Mesendoderm (in vitro differentiated cells): ENCODE results near the gene HSP90AA1.

ENCODE experiments used
- DNase-seq: peaks from one replicate; pipeline ENCODE4 v3.0.0; 2013
- H2AK5ac ChIP-seq: 2 replicates; pipeline ENCODE4 v1.6.1; 2013; ENCODE audit warnings: low read length, inconsistent platforms
- H2BK120ac ChIP-seq: 2 replicates; pipeline ENCODE4 v1.6.1; 2013; ENCODE audit warnings: low read depth, mild to moderate bottlenecking, low read length, moderate library complexity, mixed read lengths
- H2BK15ac ChIP-seq: replicated peaks from 2 replicates; pipeline ENCODE4 v1.6.1; 2013; ENCODE audit warnings: low read depth, mild to moderate bottlenecking, moderate library complexity
- H2BK5ac ChIP-seq: 2 replicates; pipeline ENCODE4 v1.6.1; 2013; ENCODE audit warnings: low read length, inconsistent platforms
- H3K18ac ChIP-seq: 2 replicates; pipeline ENCODE4 v1.6.1; 2013; ENCODE audit warnings: mild to moderate bottlenecking, low read length, mixed read lengths
- H3K23ac ChIP-seq: one replicate; pipeline ENCODE4 v1.6.1; 2013; ENCODE audit warnings: low read length
- H3K27ac ChIP-seq: 2 replicates; pipeline ENCODE4 v1.5.1; 2013; ENCODE audit warnings: low read depth, mild to moderate bottlenecking, inconsistent platforms, low read length, moderate library complexity
- H3K27me3 ChIP-seq: 2 replicates; pipeline ENCODE4 v1.6.1; 2013; ENCODE audit warnings: low read length, control low read depth, mild to moderate bottlenecking, inconsistent platforms; ENCODE audit not compliant: insufficient read depth, poor library complexity
- H3K36me3 ChIP-seq: 2 replicates; pipeline ENCODE4 v1.6.1; 2013; ENCODE audit warnings: low read length, inconsistent platforms; ENCODE audit not compliant: control insufficient read depth, insufficient read depth
- H3K4ac ChIP-seq: one replicate; pipeline ENCODE4 v1.6.1; 2013; ENCODE audit warnings: low read depth, mild to moderate bottlenecking, low read length, moderate library complexity
- H3K4me1 ChIP-seq: 2 replicates; pipeline ENCODE4 v1.6.1; 2013; ENCODE audit warnings: low read depth, low read length, inconsistent platforms; ENCODE audit not compliant: control insufficient read depth
- H3K4me2 ChIP-seq: 2 replicates; pipeline ENCODE4 v1.6.1; 2013; ENCODE audit warnings: low read length
- H3K4me3 ChIP-seq: 2 replicates; pipeline ENCODE4 v1.5.1; 2013; ENCODE audit warnings: mild to moderate bottlenecking, low read length
- H3K56ac ChIP-seq: one replicate; pipeline ENCODE4 v1.6.1; 2013; ENCODE audit warnings: low read length
- H3K79me1 ChIP-seq: 2 replicates; pipeline ENCODE4 v1.6.1; 2013; ENCODE audit warnings: low read length, inconsistent platforms
- H3K79me2 ChIP-seq: 2 replicates; pipeline ENCODE4 v1.6.1; 2013; ENCODE audit warnings: mild to moderate bottlenecking, low read length; ENCODE audit not compliant: control insufficient read depth, insufficient read depth
- H3K9ac ChIP-seq: 2 replicates; pipeline ENCODE4 v1.6.1; 2013; ENCODE audit warnings: low read length, inconsistent platforms
- H4K5ac ChIP-seq: one replicate; pipeline ENCODE4 v1.6.1; 2013; ENCODE audit warnings: low read length
- H4K8ac ChIP-seq: one replicate; pipeline ENCODE4 v1.6.1; 2013; ENCODE audit warnings: low read depth, mild to moderate bottlenecking, control low read depth, low read length, moderate library complexity
- WGBS: extraction: QIAGEN DNeasy Blood & Tissue Kit; methylation state at CpG from one replicate; pipeline ENCODE4 v1.1.7; 2013; ENCODE audit warnings: low lambda C conversion rate, missing lambda C conversion rate; ENCODE audit not compliant: insufficient coverage; ENCODE audit errors: extremely low coverage; 5-methylcytosine and 5-hydroxymethylcytosine counted together

HSP90AA1 gene

GRCh38 chr14:102092806-102093205, 6.0 kb upstream of the HSP90AA1 start:
- H3K4me2 ChIP-seq = no peak overlapping the region
- H3K36me3 ChIP-seq = no peaks in the 10 kb centered on the region
- H3K79me1 ChIP-seq = no peaks in the 10 kb centered on the region
- no peak for DNase-seq
- WGBS = no CpG with 5 or more reads among the region's 10 CpGs
- no peak overlapping the region for H3K56ac ChIP-seq
- H2AK5ac ChIP-seq = no peak overlapping the region
- no peak overlapping the region for H4K8ac ChIP-seq
- H2BK15ac ChIP-seq = no peak overlapping the region
- no peak overlapping the region for H3K4me3 ChIP-seq
- no peak overlapping the region for H4K5ac ChIP-seq
- no peak overlapping the region for H3K23ac ChIP-seq
- H3K9ac ChIP-seq = no peak overlapping the region
- H2BK5ac ChIP-seq = no peak overlapping the region
- H3K4ac ChIP-seq = no peak overlapping the region
- no peaks in the 10 kb centered on the region for H3K79me2 ChIP-seq
- H3K27ac ChIP-seq = no peak overlapping the region
- H2BK120ac ChIP-seq = no peak overlapping the region
- no peaks in the 10 kb centered on the region for H3K27me3 ChIP-seq
- peaks cover 15% of the 10 kb centered on the region for H3K4me1 ChIP-seq
- H3K18ac ChIP-seq = no peak overlapping the region

GRCh38 chr14:102090713-102091112, 3.9 kb upstream of the HSP90AA1 start:
- H3K27ac ChIP-seq = no peak overlapping the region
- H3K9ac ChIP-seq = no peak overlapping the region
- no peaks in the 10 kb centered on the region for H3K36me3 ChIP-seq
- H2BK120ac ChIP-seq = no peak overlapping the region
- H3K4me2 ChIP-seq = no peak overlapping the region
- no peak overlapping the region for H3K18ac ChIP-seq
- no peak overlapping the region for H3K4ac ChIP-seq
- no peak overlapping the region for H2AK5ac ChIP-seq
- H3K4me1 ChIP-seq = peaks cover 5% of the 10 kb centered on the region
- DNase-seq = no peak
- H3K27me3 ChIP-seq = no peaks in the 10 kb centered on the region
- H2BK15ac ChIP-seq = no peak overlapping the region
- H3K56ac ChIP-seq = no peak overlapping the region
- no peak overlapping the region for H3K23ac ChIP-seq
- H4K8ac ChIP-seq = no peak overlapping the region
- H3K4me3 ChIP-seq = no peak overlapping the region
- H3K79me1 ChIP-seq = no peaks in the 10 kb centered on the region
- no peak overlapping the region for H2BK5ac ChIP-seq
- no CpG with 5 or more reads among the region's 3 CpGs for WGBS
- no peak overlapping the region for H4K5ac ChIP-seq
- peaks cover 11% of the 10 kb centered on the region for H3K79me2 ChIP-seq

- Histone ChIP-seq H2AK5ac (no peak overlapping the region), H3K27me3 (no peaks in the 10 kb centered on the region), H3K23ac (no peak overlapping the region), H3K4ac (no peak overlapping the region), H3K56ac (no peak overlapping the region), H2BK5ac (no peak overlapping the region), H3K27ac (no peak overlapping the region), H2BK15ac (no peak overlapping the region), H3K18ac (no peak overlapping the region), H3K4me1 (peaks cover 7% of the 10 kb centered on the region), H3K79me2 (peaks cover 20% of the 10 kb centered on the region), H3K4me2 (no peak overlapping the region), H3K79me1 (peaks cover 3% of the 10 kb centered on the region), H4K8ac (no peak overlapping the region), H4K5ac (no peak overlapping the region), H3K4me3 (no peak overlapping the region), H3K9ac (no peak overlapping the region), H2BK120ac (no peak overlapping the region), H3K36me3 (peaks cover 6% of the 10 kb centered on the region)
- DNase-seq = no peak
- WGBS = no CpG with 5 or more reads among the region's 11 CpGs
Observed at GRCh38 chr14:102089621-102090343, 2.9 kb upstream of the HSP90AA1 start.

- peaks cover 12% of the 10 kb centered on the region for H3K36me3 ChIP-seq
- peak overlapping the region; percentile 92 for H3K4ac ChIP-seq
- H3K27ac ChIP-seq = peak overlapping the region; percentile 99
- no peak overlapping the region for H2BK15ac ChIP-seq
- H3K23ac ChIP-seq = no peak overlapping the region
- H3K18ac ChIP-seq = peak overlapping the region; percentile 99
- peaks cover 7% of the 10 kb centered on the region for H3K4me1 ChIP-seq
- no CpG with 5 or more reads among the region's 39 CpGs for WGBS
- H2BK120ac ChIP-seq = no peak overlapping the region
- no peak overlapping the region for H3K4me3 ChIP-seq
- peak overlapping the region; percentile 91 for H4K5ac ChIP-seq
- no peaks in the 10 kb centered on the region for H3K27me3 ChIP-seq
- peak overlapping the region; percentile 44 for H3K4me2 ChIP-seq
- DNase-seq = peak; percentile 92
- peak overlapping the region; percentile 95 for H3K56ac ChIP-seq
- peak overlapping the region; percentile 88 for H3K9ac ChIP-seq
- peak overlapping the region; percentile 43 for H2AK5ac ChIP-seq
- H3K79me2 ChIP-seq = peaks cover 34% of the 10 kb centered on the region
- H2BK5ac ChIP-seq = peak overlapping the region; percentile 78
- peak overlapping the region; percentile 98 for H4K8ac ChIP-seq
- H3K79me1 ChIP-seq = peaks cover 7% of the 10 kb centered on the region
Observed at GRCh38 chr14:102088012-102088792, 1.4 kb upstream of the HSP90AA1 start.

- Histone ChIP-seq H3K4me1 (peaks cover 7% of the 10 kb centered on the region), H4K8ac (peak overlapping the region; percentile 98), H2BK120ac (no peak overlapping the region), H3K27ac (peak overlapping the region; percentile 99), H2AK5ac (peak overlapping the region; percentile 18), H2BK5ac (peak overlapping the region; percentile 96), H3K4ac (peak overlapping the region; percentile 92), H4K5ac (no peak overlapping the region), H3K4me3 (peak overlapping the region; percentile 34), H3K9ac (peak overlapping the region; percentile 88), H3K56ac (peak overlapping the region; percentile 95), H3K23ac (peak overlapping the region; percentile 72), H2BK15ac (no peak overlapping the region), H3K79me1 (peaks cover 8% of the 10 kb centered on the region), H3K4me2 (peak overlapping the region; percentile 70), H3K18ac (peak overlapping the region; percentile 99), H3K79me2 (peaks cover 37% of the 10 kb centered on the region), H3K27me3 (no peaks in the 10 kb centered on the region), H3K36me3 (peaks cover 16% of the 10 kb centered on the region)
- WGBS = no CpG with 5 or more reads among the region's 11 CpGs
- no peak for DNase-seq
Observed at GRCh38 chr14:102087762-102088011, 843 bp upstream of the HSP90AA1 start.
